Renal cortical epithelial cell (primary cell): ENCODE measurements around the gene PROX2. TPM values are rescaled to one million over a fixed set of nuclear protein-coding genes. Genes with fewer than 3 reads are reported as not detected.
A peak's percentile ranks its signal among the peaks of the same experiment; 100 is the strongest.

Source experiments
- DNase-seq: peaks from one replicate; pipeline ENCODE4 v3.0.0-alpha.2; 2011; ENCODE audit warnings: low read depth
- total RNA-seq: library from RNA; depleted of rRNA; stranded (reverse); fragments of >200 nt; gene quantifications from 2 replicates; pipeline ENCODE4 v1.2.3, GENCODE V29; 2014

Gene PROX2
- total RNA-seq, 1 donor from 2014 or later = not detected

GRCh38 chr14:74843653-74844052 lies 32.3 kb downstream of the PROX2 start:
- no peak for DNase-seq

GRCh38 chr14:74841230-74842207 lies 34.4 kb downstream of the PROX2 start:
- DNase-seq = no peak

GRCh38 chr14:74840603-74841030 lies 35.3 kb downstream of the PROX2 start:
- no peak for DNase-seq

DNA sequence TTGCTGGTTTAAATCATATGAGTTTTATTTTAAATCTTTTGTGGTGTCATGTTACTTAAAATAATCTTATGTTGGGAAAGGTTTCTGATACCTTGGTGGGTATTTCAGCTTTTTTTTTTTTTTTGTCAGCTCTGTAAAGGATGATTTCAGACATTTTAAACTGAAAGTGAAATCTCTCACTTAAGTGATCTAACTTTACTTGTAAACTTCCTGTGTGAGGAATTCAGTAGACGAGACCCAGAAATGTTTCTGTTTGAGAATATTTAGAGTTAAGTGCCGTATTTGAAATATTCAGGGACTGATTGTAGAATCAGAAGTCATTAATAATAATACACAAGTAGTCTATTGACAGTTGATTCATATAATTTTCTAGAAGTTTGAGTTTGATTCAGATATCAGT lies 37.8 kb downstream of the PROX2 start:
- no peak for DNase-seq

GRCh38 chr14:74836251-74836960 lies 39.5 kb downstream of the PROX2 start:
- DNase-seq = no peak

DNA sequence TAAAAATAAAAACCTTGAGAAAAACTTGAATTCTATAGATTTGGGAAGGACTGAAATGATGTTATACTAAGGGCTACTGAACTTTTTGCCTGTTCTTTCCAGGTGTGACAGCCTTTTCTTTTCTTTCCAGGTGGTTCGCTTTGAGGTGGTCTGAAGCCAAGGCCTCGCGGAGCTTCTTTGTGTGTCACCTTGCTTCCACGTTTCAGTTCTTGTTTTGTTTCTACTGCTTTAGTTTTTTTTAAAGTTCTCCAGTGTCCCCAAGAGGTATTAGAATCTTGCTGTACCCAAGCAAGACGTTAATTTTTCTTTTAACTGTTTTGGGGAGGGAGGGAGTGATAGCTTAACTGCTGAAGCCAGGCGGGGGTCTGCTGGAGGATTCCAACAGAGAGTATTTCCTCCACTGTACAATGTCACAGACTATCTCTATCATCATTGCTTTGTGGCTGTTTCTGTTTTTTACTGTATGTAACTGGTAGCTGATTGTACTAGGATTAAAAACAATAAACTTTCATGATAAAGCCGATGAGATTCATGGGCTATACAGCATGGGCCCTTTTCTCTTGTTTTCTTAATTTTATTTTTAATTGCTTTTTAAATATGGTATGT lies 40.2 kb downstream of the PROX2 start:
- DNase-seq = no peak

DNA sequence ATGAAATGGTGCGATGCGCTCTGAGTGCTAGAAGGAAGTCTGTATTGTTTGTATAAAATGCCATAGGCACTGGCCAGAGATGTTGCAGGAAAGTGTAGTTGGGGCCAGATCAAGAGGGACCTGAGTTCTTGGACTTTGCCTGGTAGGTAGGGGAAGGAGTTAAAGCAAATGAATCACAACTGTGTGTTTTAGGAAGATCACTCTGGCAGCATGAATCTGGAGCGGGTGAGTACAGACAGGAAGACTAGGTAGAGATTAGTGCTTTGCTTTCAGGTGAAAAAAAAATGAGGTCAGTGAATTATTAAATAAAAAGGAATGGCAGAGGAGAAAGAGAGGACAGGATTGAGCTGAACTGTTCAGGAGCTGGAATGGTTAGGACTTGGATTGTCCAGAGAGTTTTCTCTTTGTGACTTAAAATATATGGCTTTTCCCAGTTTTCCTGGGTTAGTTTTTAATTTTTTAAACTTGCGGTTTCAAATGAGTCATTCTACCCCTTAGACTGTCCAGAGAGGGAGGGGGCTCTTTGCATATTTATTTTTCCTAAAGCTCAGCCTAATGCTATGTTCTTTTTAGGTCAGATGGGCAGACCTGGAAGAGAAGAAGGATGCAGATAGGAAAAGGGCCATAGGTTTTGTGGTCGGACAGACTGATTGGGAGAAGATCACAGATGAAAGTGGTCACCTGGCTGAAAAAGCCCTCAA lies 41.1 kb downstream of the PROX2 start:
- DNase-seq = peak; percentile 72

GRCh38 chr14:74832849-74833248 lies 43.1 kb downstream of the PROX2 start:
- DNase-seq = no peak

DNA sequence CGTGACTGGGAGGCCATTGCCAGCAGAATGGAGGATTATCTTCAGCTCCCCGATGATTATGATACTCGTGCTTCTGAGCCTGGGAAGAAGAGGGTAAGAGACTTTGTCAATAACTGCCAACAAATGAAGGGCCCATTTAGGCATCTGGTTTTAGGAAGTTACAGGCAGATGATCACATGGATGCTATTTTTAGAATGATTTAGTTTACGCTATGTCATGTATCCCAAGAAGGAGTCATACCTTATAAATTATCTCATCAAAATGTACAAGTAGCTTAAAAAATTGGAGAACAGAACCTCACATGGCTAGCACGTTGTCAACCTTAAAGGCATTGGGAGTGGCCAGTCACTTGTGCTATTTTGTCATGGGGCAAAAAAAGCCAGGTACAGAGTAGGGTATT lies 46.7 kb downstream of the PROX2 start:
- DNase-seq = no peak

- no peak for DNase-seq
Measured at GRCh38 chr14:74826574-74826973, 49.4 kb downstream of the PROX2 start.

Other genes with a start within 250 kb of the PROX2 start
- gene AREL1, start 163.1 kb downstream of the PROX2 start, total RNA-seq = 40.1 and 64.6 TPM in 2 replicates
- 35.6 and 66.0 TPM in 2 replicates for gene FCF1, start 163.0 kb downstream of the PROX2 start, total RNA-seq
- gene YLPM1, start 112.8 kb downstream of the PROX2 start, total RNA-seq = 12.3 and 76.1 TPM in 2 replicates
- gene DLST, start 5.8 kb upstream of the PROX2 start, total RNA-seq = 76.4 and 126 TPM in 2 replicates
- 7.9 and 17.7 TPM in 2 replicates for gene RPS6KL1, start 47.1 kb upstream of the PROX2 start, total RNA-seq
- 0.35 and 0.69 TPM in 2 replicates for gene PGF, start 79.5 kb upstream of the PROX2 start, total RNA-seq
- gene EIF2B2, start 126.8 kb upstream of the PROX2 start, total RNA-seq = 54.4 and 62.9 TPM in 2 replicates
- 18.8 and 35.8 TPM in 2 replicates for gene MLH3, start 175.3 kb upstream of the PROX2 start, total RNA-seq
- 6.9 and 8.3 TPM in 2 replicates for gene ACYP1, start 187.9 kb upstream of the PROX2 start, total RNA-seq
- 1.6 and 4.7 TPM in 2 replicates for gene ZC2HC1C, start 193.5 kb upstream of the PROX2 start, total RNA-seq